ENCODE measurements around the gene BDNF. TPM values are rescaled to one million over a fixed set of nuclear protein-coding genes. Genes with fewer than 3 reads are reported as not detected.

BDNF gene
- total and polyA plus RNA-seq, 2 of the 8 experiments (the other 6 are each of a cell fraction or from before 2014, with no cell fraction given), result 2.4 to 5.4 TPM

- H2BK5ac ChIP-seq (ENCODE audit: low read depth, low read length), result no peak overlapping the region
- no peak overlapping the region for H3K23ac ChIP-seq (ENCODE audit: insufficient read length)
- no peak overlapping the region for H4K5ac ChIP-seq (ENCODE audit: insufficient read length, low read depth, low read length)
- TF ChIP-seq YY1 (IDR thresholded peaks at IDR 0.05; ENCODE audit: low read depth, low read length) (no peak), CEBPB (IDR thresholded peaks at IDR 0.05; ENCODE audit: low read depth, low read length) (no peak), TAF1 (IDR thresholded peaks at IDR 0.05; ENCODE audit: low read depth, low read length) (no peak), EGR1 (IDR thresholded peaks at IDR 0.05; ENCODE audit: borderline replicate concordance, low read depth, low read length) (no peak), CBX5 (IDR thresholded peaks at IDR 0.05; ENCODE audit: low read depth, low read length) (no peak), BCL11A (IDR thresholded peaks at IDR 0.05; ENCODE audit: low read depth in 2 of 2, low read length in 2 of 2) (no peak), MAX (IDR thresholded peaks at IDR 0.05) (no peak), HDAC6 (IDR thresholded peaks at IDR 0.05; ENCODE audit: low read depth, low read length) (no peak)
- H3K27me3 ChIP-seq (replicated peaks in 1 of 4; ENCODE audit: control insufficient read depth in 3 of 4, extremely low read depth in 1 of 4, insufficient read depth in 3 of 4, low read length in 3 of 4), result no peaks in the 10 kb centered on the region
- 0 out of 8 replicates have a peak, but pooled peaks cover 0 to 4% (median 0%) of the 10 kb centered on the region in 4 experiments for H3K36me3 ChIP-seq (ENCODE audit: control insufficient read depth in 2 of 4, insufficient read depth in 4 of 4, low read length in 3 of 4)
- H3K4me3 ChIP-seq (ENCODE audit: extremely low read depth in 1 of 4, insufficient read depth in 2 of 4, low read depth in 3 of 4, low read length in 4 of 4), result no peak overlapping the region
- no peak overlapping the region for H2AFZ ChIP-seq (ENCODE audit: low read length)
- no peak overlapping the region for H3K14ac ChIP-seq (ENCODE audit: insufficient read length)
- CTCF ChIA-PET (ENCODE audit: partially characterized antibody), result interaction anchor here (1.6 to 1.7 kb wide), 2 partner anchors 11 to 32 kb away, joined by 3 to 5 read pairs; no protein-coding TSS in a partner anchor
- DNase-seq (ENCODE audit: low read depth in 1 of 2, low spot score in 2 of 2) (no peak), FAIRE-seq (no peak)
- peak overlapping the region; percentile 82; the same call in 1 of the 2 replicates for H2BK12ac ChIP-seq (ENCODE audit: low read depth, low read length)
- H3K79me2 ChIP-seq (ENCODE audit: control insufficient read depth in 1 of 2, insufficient read depth in 2 of 2, low read length in 2 of 2), result peaks cover 0 to 31% of the 10 kb centered on the region in 2 experiments; a peak in 3 of 4 replicates
- H3K23me2 ChIP-seq (ENCODE audit: low read depth, low read length), result no peaks in the 10 kb centered on the region
- peaks cover 0 to 12% (median 2%) of the 10 kb centered on the region in 4 experiments; a peak in 2 of 7 replicates for H3K4me1 ChIP-seq (replicated peaks in 1 of 4; ENCODE audit: control insufficient read depth in 3 of 4, insufficient read depth in 4 of 4, low read length in 3 of 4)
- no peak overlapping the region for H2BK20ac ChIP-seq (ENCODE audit: low read length)
- no peaks in the 10 kb centered on the region for H3K9me3 ChIP-seq (ENCODE audit: insufficient read depth in 2 of 2, low read depth in 1 of 2, low read length in 1 of 2)
- H3K79me1 ChIP-seq (ENCODE audit: low read depth, low read length), result no peaks in the 10 kb centered on the region
- no peak overlapping the region for H3K4ac ChIP-seq (replicated peaks; ENCODE audit: insufficient read length, low read depth, low read length)
- H2AK5ac ChIP-seq (ENCODE audit: low read depth, low read length), result no peak overlapping the region
- no peak overlapping the region for H3K9ac ChIP-seq (replicated peaks in 1 of 4; ENCODE audit: extremely low read depth in 1 of 4, low read depth in 3 of 4, low read length in 3 of 4)
- no peak overlapping the region for H3K18ac ChIP-seq (ENCODE audit: extremely low read depth, low read length)
- no peak overlapping the region for H2BK15ac ChIP-seq (ENCODE audit: low read length)
- no peak overlapping the region for H2BK120ac ChIP-seq (replicated peaks; ENCODE audit: low read depth, low read length)
- H4K8ac ChIP-seq (ENCODE audit: extremely low read depth, insufficient read depth, low read length), result no peak overlapping the region
- POLR2A ChIA-PET (ENCODE audit: partially characterized antibody), result interaction anchor here (1.1 to 1.6 kb wide), 3 partner anchors 21 to 51 kb away, joined by 3 to 4 read pairs (median 4); no protein-coding TSS in a partner anchor
- H3K56ac ChIP-seq (replicated peaks; ENCODE audit: insufficient read length, low read depth, low read length), result no peak overlapping the region
- H3K4me2 ChIP-seq (ENCODE audit: insufficient read depth in 1 of 2, low read depth in 2 of 2, low read length in 2 of 2), result no peak overlapping the region
- H4K20me1 ChIP-seq (replicated peaks in 1 of 2; ENCODE audit: control insufficient read depth in 1 of 2, insufficient read depth in 2 of 2, low read length in 2 of 2), result no peaks in the 10 kb centered on the region
- H3K27ac ChIP-seq (ENCODE audit: low read depth, low read length), result no peak overlapping the region
- no peak overlapping the region for H4K91ac ChIP-seq (replicated peaks; ENCODE audit: insufficient read length, low read length)
- WGBS, 2 experiments (ENCODE audit: extremely low coverage in 1 of 2, insufficient coverage in 1 of 2, insufficient read length in 1 of 2, insufficient replicate concordance in 2 of 2, low coverage in 1 of 2, low lambda C conversion rate in 2 of 2, missing lambda C conversion rate in 1 of 2), result 82% methylated on average over 6 of the region's 6 CpGs; no CpG with 5 or more reads in 1 of the 2 experiments
These were observed 26.1 kb downstream of the BDNF start for GRCh38 chr11:27673979-27674663.
